Right renal cortex interstitium (tissue), 3 donors: Measurements from ENCODE around the gene ALDH2. TPM values are rescaled to one million over a fixed set of nuclear protein-coding genes. Genes with fewer than 3 reads are reported as not detected.

Experiments
- DNase-seq, 3 donors: peaks; one replicate each; pipeline ENCODE4 v3.0.0-alpha.2; 2013; ENCODE audit warnings: low read depth in 3 of 3, low spot score in 2 of 3
- polyA plus RNA-seq, 3 donors: library from polyadenylated mRNA; unstranded; fragments of 120-200 nt; gene quantifications; one replicate each; pipeline ENCODE4 v1.2.1, GENCODE V29; 2013; ENCODE audit not compliant: insufficient read length in 3 of 3

The ALDH2 gene
- polyA plus RNA-seq, 3 donors: 92.6 to 118 (median 97.9) TPM

- no peak for DNase-seq
These were observed 98.2 kb downstream of the ALDH2 start for GRCh38 chr12:111864913-111865312.

Other genes starting within 250 kb of the ALDH2 start
- 10 to 100 TPM; 61.8 to 75.3 (median 66.4) TPM for gene ATXN2, start 167.6 kb upstream of the ALDH2 start, polyA plus RNA-seq
- 10 to 100 TPM; 19.7 to 22.0 (median 21.1) TPM for gene BRAP, start 81.0 kb upstream of the ALDH2 start, polyA plus RNA-seq
- 10 to 100 TPM; 34.5 to 39.1 (median 37.1) TPM for gene ACAD10, start 80.9 kb upstream of the ALDH2 start, polyA plus RNA-seq
- 10 to 100 TPM; 54.0 to 55.7 (median 55.6) TPM for gene MAPKAPK5, start 75.3 kb downstream of the ALDH2 start, polyA plus RNA-seq
- 10 to 100 TPM; 31.2 to 38.2 (median 37.1) TPM for gene TMEM116, start 246.2 kb downstream of the ALDH2 start, polyA plus RNA-seq
- gene ERP29, start 246.5 kb downstream of the ALDH2 start, polyA plus RNA-seq: 100 to 1,000 TPM; 172 to 180 (median 175) TPM